Measurements from ENCODE around the gene CNTNAP5. TPM values are rescaled to one million over a fixed set of nuclear protein-coding genes. Genes with fewer than 3 reads are reported as not detected.

Gene CNTNAP5
- total and polyA plus RNA-seq, 2 of the 8 experiments (the other 6 are each of a cell fraction or from before 2014, with no cell fraction given) = 0.11 to 0.76 TPM

- TF ChIP-seq EGR1 (IDR thresholded peaks at IDR 0.05; ENCODE audit: borderline replicate concordance, low read depth, low read length) = no peak
- TF ChIP-seq NRF1 (IDR thresholded peaks at IDR 0.05; ENCODE audit: low read depth, low read length) = no peak
- TF ChIP-seq JUN (IDR thresholded peaks at IDR 0.05; ENCODE audit: low read depth, low read length) = no peak
- TF ChIP-seq ATF3 (IDR thresholded peaks at IDR 0.05; ENCODE audit: insufficient read depth, low read depth, low read length) = no peak
- no peak for TF ChIP-seq SAP30 (IDR thresholded peaks at IDR 0.05; ENCODE audit: insufficient read depth, insufficient replicate concordance, low read length)
- TF ChIP-seq BCL11A (IDR thresholded peaks at IDR 0.05; ENCODE audit: low read depth in 2 of 2, low read length in 2 of 2) = no peak
- no peak for TF ChIP-seq SP1 (IDR thresholded peaks at IDR 0.05; ENCODE audit: low read depth, low read length)
- TF ChIP-seq POLR2A (IDR thresholded peaks at IDR 0.05; ENCODE audit: control extremely low read depth in 1 of 2, low read depth in 2 of 2, low read length in 2 of 2) = no peak
- TF ChIP-seq SIN3A (conservative IDR thresholded peaks at IDR 0.05 in 1 of 2, IDR thresholded peaks at IDR 0.05 in 1 of 2; ENCODE audit: low read depth in 1 of 2, low read length in 2 of 2) = no peak
- no peak for TF ChIP-seq SP2 (IDR thresholded peaks at IDR 0.05; ENCODE audit: low read length)
- no peak for TF ChIP-seq TAF1 (IDR thresholded peaks at IDR 0.05; ENCODE audit: low read depth, low read length)
- H3K4me2 ChIP-seq (ENCODE audit: insufficient read depth in 1 of 2, low read depth in 2 of 2, low read length in 2 of 2) = no peak overlapping the region
- no peak overlapping the region for H2AFZ ChIP-seq (ENCODE audit: low read length)
- no peak overlapping the region for H3K14ac ChIP-seq (ENCODE audit: insufficient read length)
- no peak overlapping the region for H2BK5ac ChIP-seq (ENCODE audit: low read depth, low read length)
- 97% methylated on average over 3 of the region's 3 CpGs; no CpG with 5 or more reads in 1 of the 2 experiments for WGBS, 2 experiments (ENCODE audit: extremely low coverage in 1 of 2, insufficient coverage in 1 of 2, insufficient read length in 1 of 2, insufficient replicate concordance in 2 of 2, low coverage in 1 of 2, low lambda C conversion rate in 2 of 2, missing lambda C conversion rate in 1 of 2)
- H3K4me3 ChIP-seq (ENCODE audit: extremely low read depth in 1 of 4, insufficient read depth in 2 of 4, low read depth in 3 of 4, low read length in 4 of 4) = no peak overlapping the region
- no peak overlapping the region for H4K91ac ChIP-seq (replicated peaks; ENCODE audit: insufficient read length, low read length)
- POLR2A ChIA-PET (ENCODE audit: partially characterized antibody) = no interaction called here
- H3K27ac ChIP-seq (ENCODE audit: low read depth, low read length) = no peak overlapping the region
- H3K79me2 ChIP-seq (ENCODE audit: control insufficient read depth in 1 of 2, insufficient read depth in 2 of 2, low read length in 2 of 2) = no peaks in the 10 kb centered on the region
- no peak overlapping the region for H2BK12ac ChIP-seq (ENCODE audit: low read depth, low read length)
- DNase-seq (ENCODE audit: low read depth in 1 of 2, low spot score in 2 of 2) (no peak), FAIRE-seq (no peak)
- H2BK120ac ChIP-seq (replicated peaks; ENCODE audit: low read depth, low read length) = no peak overlapping the region
- H2BK15ac ChIP-seq (ENCODE audit: low read length) = no peak overlapping the region
- H3K18ac ChIP-seq (ENCODE audit: extremely low read depth, low read length) = no peak overlapping the region
- no peak overlapping the region for H3K4ac ChIP-seq (replicated peaks; ENCODE audit: insufficient read length, low read depth, low read length)
- H3K9ac ChIP-seq (replicated peaks in 1 of 4; ENCODE audit: extremely low read depth in 1 of 4, low read depth in 3 of 4, low read length in 3 of 4) = no peak overlapping the region
- H3K27me3 ChIP-seq (replicated peaks in 1 of 4; ENCODE audit: control insufficient read depth in 3 of 4, extremely low read depth in 1 of 4, insufficient read depth in 3 of 4, low read length in 3 of 4) = no peaks in the 10 kb centered on the region
- no peaks in the 10 kb centered on the region for H3K36me3 ChIP-seq (ENCODE audit: control insufficient read depth in 2 of 4, insufficient read depth in 4 of 4, low read length in 3 of 4)
- no peak overlapping the region for H4K5ac ChIP-seq (ENCODE audit: insufficient read length, low read depth, low read length)
- no peak overlapping the region for H3K23ac ChIP-seq (ENCODE audit: insufficient read length)
- no peaks in the 10 kb centered on the region for H3K4me1 ChIP-seq (replicated peaks in 1 of 4; ENCODE audit: control insufficient read depth in 3 of 4, insufficient read depth in 4 of 4, low read length in 3 of 4)
- no peaks in the 10 kb centered on the region for H4K20me1 ChIP-seq (replicated peaks in 1 of 2; ENCODE audit: control insufficient read depth in 1 of 2, insufficient read depth in 2 of 2, low read length in 2 of 2)
- CTCF ChIA-PET (ENCODE audit: partially characterized antibody) = no interaction called here
- no peak overlapping the region for H4K8ac ChIP-seq (ENCODE audit: extremely low read depth, insufficient read depth, low read length)
- no peaks in the 10 kb centered on the region for H3K9me3 ChIP-seq (ENCODE audit: insufficient read depth in 2 of 2, low read depth in 1 of 2, low read length in 1 of 2)
- H2AK5ac ChIP-seq (ENCODE audit: low read depth, low read length) = no peak overlapping the region
- H3K79me1 ChIP-seq (ENCODE audit: low read depth, low read length) = no peaks in the 10 kb centered on the region
- no peak overlapping the region for H3K56ac ChIP-seq (replicated peaks; ENCODE audit: insufficient read length, low read depth, low read length)
- H2BK20ac ChIP-seq (ENCODE audit: low read length) = no peak overlapping the region
- H3K23me2 ChIP-seq (ENCODE audit: low read depth, low read length) = no peaks in the 10 kb centered on the region; the same call in 1 of the 2 replicates
Measured at GRCh38 chr2:124867247-124867646, 842.2 kb downstream of the CNTNAP5 start.

Data from H1 (cell line).